HepG2 (cell line): ENCODE data around the gene TMBIM1. TPM values are rescaled to one million over a fixed set of nuclear protein-coding genes. Genes with fewer than 3 reads are reported as not detected.

Source experiments
- CBX2 ChIP-seq, 2 experiments: fragments of 200-600 bp in 1 of 2; sonication (generic); formaldehyde crosslinking in 1 of 2; IDR thresholded peaks; 2 replicates each; pipeline versions ENCODE4 v1.7.0 to v1.8.1; 2018 to 2022; ENCODE audit warnings: low read depth in 2 of 2, low read length in 1 of 2, mild to moderate bottlenecking in 1 of 2, missing genetic modification reagents in 1 of 2
- CREB1 ChIP-seq, 2 experiments: fragments of 450-650 bp in 1 of 2; IDR thresholded peaks; 2 replicates each; pipeline ENCODE4 v1.6.1; 2016 to 2017; ENCODE audit warnings: control low read depth in 1 of 2, mild to moderate bottlenecking in 1 of 2, missing compliant biosample characterization in 1 of 2, missing genetic modification characterization in 1 of 2
- RFXANK ChIP-seq: IDR thresholded peaks from 2 replicates; pipeline ENCODE4 v1.6.1; 2016
- SMYD3 ChIP-seq: sonication (generic); formaldehyde crosslinking; IDR thresholded peaks from 2 replicates; pipeline ENCODE4 v1.8.1; 2023; ENCODE audit warnings: mild to moderate bottlenecking, missing genetic modification reagents
- ZNF205 ChIP-seq: IDR thresholded peaks from 2 replicates; pipeline ENCODE4 v1.6.1; 2018; ENCODE audit warnings: missing biosample characterization, missing genetic modification reagents
- ZNF83 ChIP-seq: sonication (generic); formaldehyde crosslinking; IDR thresholded peaks from 2 replicates; pipeline ENCODE4 v1.4.0; 2020; ENCODE audit warnings: missing genetic modification reagents, mild to moderate bottlenecking, borderline replicate concordance
- polyA plus RNA-seq, 8 experiments: library from polyadenylated mRNA; depleted of rRNA in 3 of 8; stranded (reverse) in 7 of 8; unstranded in 1 of 8; fragments of >200 nt; fragmentation: Illumina TruSeq in 4 of 8; extraction: Trizol in 4 of 8; gene quantifications; 2 replicates each; pipeline versions ENCODE4 v1.2.1 to v1.2.3, GENCODE V29; 2011 to 2016; ENCODE audit warnings: low read depth in 4 of 8, missing spikeins in 1 of 8, mixed read lengths in 1 of 8; ENCODE audit not compliant: insufficient read depth in 1 of 8
- total RNA-seq, 5 experiments: library from RNA; depleted of rRNA; stranded (reverse); fragments of >200 nt; fragmentation: Illumina TruSeq; extraction: Trizol; gene quantifications; 2 replicates each; pipeline ENCODE4 v1.2.3, GENCODE V29; 2016; ENCODE audit warnings: low read depth in 1 of 5
- TF ChIP-seq, protein P1 (sequence below): sonication (generic); formaldehyde crosslinking; IDR thresholded peaks from 2 replicates; pipeline ENCODE4 v1.9.0; 2021; ENCODE audit warnings: mild to moderate bottlenecking, missing genetic modification reagents
- TF ChIP-seq, protein P2 (sequence below): sonication (generic); formaldehyde crosslinking; IDR thresholded peaks from 2 replicates; pipeline ENCODE4 v1.4.0; 2020; ENCODE audit warnings: missing genetic modification reagents
- TF ChIP-seq, protein P3 (sequence below): sonication (generic); formaldehyde crosslinking; IDR thresholded peaks from 2 replicates; pipeline ENCODE4 v1.5.0; 2020; ENCODE audit warnings: missing genetic modification reagents, mild to moderate bottlenecking, borderline replicate concordance
- TF ChIP-seq, protein P4 (sequence below): IDR thresholded peaks from 2 replicates; pipeline ENCODE4 v1.6.1; 2016; ENCODE audit warnings: mild to moderate bottlenecking
- TF ChIP-seq, protein P5 (sequence below): sonication (generic); formaldehyde crosslinking; IDR thresholded peaks from 2 replicates; pipeline ENCODE4 v1.4.0; 2020; ENCODE audit warnings: missing genetic modification reagents, borderline replicate concordance

The TMBIM1 gene
- total and polyA plus RNA-seq, 2 of the 13 experiments (the other 11 are each of a cell fraction or from before 2014, with no cell fraction given) = 127 to 139 TPM

DNA sequence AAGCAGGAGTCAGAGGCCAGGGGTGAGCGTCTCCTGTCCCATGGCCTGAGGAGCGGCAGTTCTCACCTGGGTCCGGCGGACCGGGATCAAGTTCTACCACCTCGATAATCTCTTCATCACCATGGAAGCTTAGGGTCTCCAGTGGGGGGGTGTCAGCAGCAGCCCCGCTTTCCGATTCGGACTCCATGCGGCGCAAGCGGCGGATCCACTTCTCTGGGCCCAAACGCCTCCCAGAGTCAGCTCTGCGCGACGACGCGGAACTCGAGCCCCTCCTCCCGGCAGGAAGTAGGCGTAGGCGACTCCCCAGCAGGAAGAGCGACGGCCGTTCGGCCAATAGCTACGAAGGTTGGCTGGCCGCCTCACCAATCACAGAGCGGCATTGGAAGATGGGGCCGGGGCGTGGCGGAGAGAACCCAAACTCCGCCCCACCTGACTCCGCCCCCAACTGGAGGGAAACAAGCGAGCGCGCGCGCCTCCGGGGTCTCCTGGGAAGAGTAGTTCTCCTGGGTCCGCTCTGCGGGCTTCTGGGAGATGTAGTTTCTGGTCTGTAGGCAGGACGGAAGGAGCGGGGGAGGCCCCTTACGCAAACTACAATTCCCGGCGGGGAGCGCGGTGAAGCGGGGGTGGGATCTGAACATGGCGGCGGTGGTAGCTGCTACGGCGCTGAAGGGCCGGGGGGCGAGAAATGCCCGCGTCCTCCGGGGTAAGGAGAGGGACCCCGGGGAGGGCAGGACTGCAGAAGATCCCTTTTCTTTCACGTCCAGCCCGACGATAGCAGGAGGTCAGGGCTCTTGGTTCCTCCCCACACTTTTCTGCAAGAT lies 22.2 kb downstream of the TMBIM1 start, which contains the start of the genes AAMP and PNKD (continued):
- TF ChIP-seq, protein P1, sequence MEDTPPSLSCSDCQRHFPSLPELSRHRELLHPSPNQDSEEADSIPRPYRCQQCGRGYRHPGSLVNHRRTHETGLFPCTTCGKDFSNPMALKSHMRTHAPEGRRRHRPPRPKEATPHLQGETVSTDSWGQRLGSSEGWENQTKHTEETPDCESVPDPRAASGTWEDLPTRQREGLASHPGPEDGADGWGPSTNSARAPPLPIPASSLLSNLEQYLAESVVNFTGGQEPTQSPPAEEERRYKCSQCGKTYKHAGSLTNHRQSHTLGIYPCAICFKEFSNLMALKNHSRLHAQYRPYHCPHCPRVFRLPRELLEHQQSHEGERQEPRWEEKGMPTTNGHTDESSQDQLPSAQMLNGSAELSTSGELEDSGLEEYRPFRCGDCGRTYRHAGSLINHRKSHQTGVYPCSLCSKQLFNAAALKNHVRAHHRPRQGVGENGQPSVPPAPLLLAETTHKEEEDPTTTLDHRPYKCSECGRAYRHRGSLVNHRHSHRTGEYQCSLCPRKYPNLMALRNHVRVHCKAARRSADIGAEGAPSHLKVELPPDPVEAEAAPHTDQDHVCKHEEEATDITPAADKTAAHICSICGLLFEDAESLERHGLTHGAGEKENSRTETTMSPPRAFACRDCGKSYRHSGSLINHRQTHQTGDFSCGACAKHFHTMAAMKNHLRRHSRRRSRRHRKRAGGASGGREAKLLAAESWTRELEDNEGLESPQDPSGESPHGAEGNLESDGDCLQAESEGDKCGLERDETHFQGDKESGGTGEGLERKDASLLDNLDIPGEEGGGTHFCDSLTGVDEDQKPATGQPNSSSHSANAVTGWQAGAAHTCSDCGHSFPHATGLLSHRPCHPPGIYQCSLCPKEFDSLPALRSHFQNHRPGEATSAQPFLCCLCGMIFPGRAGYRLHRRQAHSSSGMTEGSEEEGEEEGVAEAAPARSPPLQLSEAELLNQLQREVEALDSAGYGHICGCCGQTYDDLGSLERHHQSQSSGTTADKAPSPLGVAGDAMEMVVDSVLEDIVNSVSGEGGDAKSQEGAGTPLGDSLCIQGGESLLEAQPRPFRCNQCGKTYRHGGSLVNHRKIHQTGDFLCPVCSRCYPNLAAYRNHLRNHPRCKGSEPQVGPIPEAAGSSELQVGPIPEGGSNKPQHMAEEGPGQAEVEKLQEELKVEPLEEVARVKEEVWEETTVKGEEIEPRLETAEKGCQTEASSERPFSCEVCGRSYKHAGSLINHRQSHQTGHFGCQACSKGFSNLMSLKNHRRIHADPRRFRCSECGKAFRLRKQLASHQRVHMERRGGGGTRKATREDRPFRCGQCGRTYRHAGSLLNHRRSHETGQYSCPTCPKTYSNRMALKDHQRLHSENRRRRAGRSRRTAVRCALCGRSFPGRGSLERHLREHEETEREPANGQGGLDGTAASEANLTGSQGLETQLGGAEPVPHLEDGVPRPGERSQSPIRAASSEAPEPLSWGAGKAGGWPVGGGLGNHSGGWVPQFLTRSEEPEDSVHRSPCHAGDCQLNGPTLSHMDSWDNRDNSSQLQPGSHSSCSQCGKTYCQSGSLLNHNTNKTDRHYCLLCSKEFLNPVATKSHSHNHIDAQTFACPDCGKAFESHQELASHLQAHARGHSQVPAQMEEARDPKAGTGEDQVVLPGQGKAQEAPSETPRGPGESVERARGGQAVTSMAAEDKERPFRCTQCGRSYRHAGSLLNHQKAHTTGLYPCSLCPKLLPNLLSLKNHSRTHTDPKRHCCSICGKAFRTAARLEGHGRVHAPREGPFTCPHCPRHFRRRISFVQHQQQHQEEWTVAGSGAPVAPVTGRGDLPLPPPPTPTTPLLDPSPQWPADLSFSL (CRISPR knock-in tag) = no peak
- TF ChIP-seq, protein P2, sequence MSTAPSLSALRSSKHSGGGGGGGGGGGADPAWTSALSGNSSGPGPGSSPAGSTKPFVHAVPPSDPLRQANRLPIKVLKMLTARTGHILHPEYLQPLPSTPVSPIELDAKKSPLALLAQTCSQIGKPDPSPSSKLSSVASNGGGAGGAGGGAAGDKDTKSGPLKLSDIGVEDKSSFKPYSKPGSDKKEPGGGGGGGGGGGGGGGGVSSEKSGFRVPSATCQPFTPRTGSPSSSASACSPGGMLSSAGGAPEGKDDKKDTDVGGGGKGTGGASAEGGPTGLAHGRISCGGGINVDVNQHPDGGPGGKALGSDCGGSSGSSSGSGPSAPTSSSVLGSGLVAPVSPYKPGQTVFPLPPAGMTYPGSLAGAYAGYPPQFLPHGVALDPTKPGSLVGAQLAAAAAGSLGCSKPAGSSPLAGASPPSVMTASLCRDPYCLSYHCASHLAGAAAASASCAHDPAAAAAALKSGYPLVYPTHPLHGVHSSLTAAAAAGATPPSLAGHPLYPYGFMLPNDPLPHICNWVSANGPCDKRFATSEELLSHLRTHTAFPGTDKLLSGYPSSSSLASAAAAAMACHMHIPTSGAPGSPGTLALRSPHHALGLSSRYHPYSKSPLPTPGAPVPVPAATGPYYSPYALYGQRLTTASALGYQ = peak; percentile 60; the same call in 1 of the 2 replicates
- peak; percentile 75; the same call in 1 of the 2 replicates for TF ChIP-seq RFXANK (CRISPR knock-in tag)
- TF ChIP-seq SMYD3 (CRISPR knock-in tag) = peak; percentile 79; the same call in 1 of the 2 replicates
- TF ChIP-seq, protein P3, sequence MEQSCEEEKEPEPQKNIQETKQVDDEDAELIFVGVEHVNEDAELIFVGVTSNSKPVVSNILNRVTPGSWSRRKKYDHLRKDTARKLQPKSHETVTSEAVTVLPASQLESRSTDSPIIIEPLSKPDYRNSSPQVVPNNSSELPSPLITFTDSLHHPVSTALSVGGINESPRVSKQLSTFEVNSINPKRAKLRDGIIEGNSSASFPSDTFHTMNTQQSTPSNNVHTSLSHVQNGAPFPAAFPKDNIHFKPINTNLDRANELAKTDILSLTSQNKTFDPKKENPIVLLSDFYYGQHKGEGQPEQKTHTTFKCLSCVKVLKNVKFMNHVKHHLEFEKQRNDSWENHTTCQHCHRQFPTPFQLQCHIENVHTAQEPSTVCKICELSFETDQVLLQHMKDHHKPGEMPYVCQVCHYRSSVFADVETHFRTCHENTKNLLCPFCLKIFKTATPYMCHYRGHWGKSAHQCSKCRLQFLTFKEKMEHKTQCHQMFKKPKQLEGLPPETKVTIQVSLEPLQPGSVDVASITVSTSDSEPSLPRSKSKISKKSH = no peak
- TF ChIP-seq ZNF205 = 0 out of 2 replicates have a peak, but pooled peaks have one; percentile 18
- TF ChIP-seq, protein P4, sequence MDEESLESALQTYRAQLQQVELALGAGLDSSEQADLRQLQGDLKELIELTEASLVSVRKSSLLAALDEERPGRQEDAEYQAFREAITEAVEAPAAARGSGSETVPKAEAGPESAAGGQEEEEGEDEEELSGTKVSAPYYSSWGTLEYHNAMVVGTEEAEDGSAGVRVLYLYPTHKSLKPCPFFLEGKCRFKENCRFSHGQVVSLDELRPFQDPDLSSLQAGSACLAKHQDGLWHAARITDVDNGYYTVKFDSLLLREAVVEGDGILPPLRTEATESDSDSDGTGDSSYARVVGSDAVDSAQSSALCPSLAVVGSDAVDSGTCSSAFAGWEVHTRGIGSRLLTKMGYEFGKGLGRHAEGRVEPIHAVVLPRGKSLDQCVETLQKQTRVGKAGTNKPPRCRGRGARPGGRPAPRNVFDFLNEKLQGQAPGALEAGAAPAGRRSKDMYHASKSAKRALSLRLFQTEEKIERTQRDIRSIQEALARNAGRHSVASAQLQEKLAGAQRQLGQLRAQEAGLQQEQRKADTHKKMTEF = peak; percentile 92
- TF ChIP-seq ZNF83 (CRISPR knock-in tag) = no peak
- no peak for TF ChIP-seq CBX2 (IDR thresholded peaks at IDR 0.05; ENCODE audit: low read depth, low read length)
- TF ChIP-seq CBX2 (CRISPR knock-in tag; IDR thresholded peaks at IDR 0.05; ENCODE audit: low read depth) = no peak
- TF ChIP-seq, protein P5, sequence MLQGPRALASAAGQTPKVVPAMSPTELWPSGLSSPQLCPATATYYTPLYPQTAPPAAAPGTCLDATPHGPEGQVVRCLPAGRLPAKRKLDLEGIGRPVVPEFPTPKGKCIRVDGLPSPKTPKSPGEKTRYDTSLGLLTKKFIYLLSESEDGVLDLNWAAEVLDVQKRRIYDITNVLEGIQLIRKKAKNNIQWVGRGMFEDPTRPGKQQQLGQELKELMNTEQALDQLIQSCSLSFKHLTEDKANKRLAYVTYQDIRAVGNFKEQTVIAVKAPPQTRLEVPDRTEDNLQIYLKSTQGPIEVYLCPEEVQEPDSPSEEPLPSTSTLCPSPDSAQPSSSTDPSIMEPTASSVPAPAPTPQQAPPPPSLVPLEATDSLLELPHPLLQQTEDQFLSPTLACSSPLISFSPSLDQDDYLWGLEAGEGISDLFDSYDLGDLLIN = no peak; the same call in 1 of the 2 replicates
- TF ChIP-seq CREB1 (IDR thresholded peaks at IDR 0.05) = peak; percentile 88
- TF ChIP-seq CREB1 (CRISPR knock-in tag; IDR thresholded peaks at IDR 0.05) = peak; percentile 90
